ENCODE measurements around the gene STIP1. TPM values are rescaled to one million over a fixed set of nuclear protein-coding genes. Genes with fewer than 3 reads are reported as not detected.

STIP1 gene
- total RNA-seq, 1 experiment from 2014 or later: 336 TPM

- CTCF ChIA-PET: interaction anchor here (3.1 kb wide), 1 partner anchor 108 kb away, joined by 15 read pairs; no protein-coding TSS in a partner anchor
- POLR2A ChIA-PET: interaction anchor here (2.4 to 4.6 kb wide), 2 partner anchors 22 to 56 kb away, joined by 5 to 29 read pairs; no protein-coding TSS in a partner anchor
- ATAC-seq (peak; percentile 2; the same call in 1 of the 2 replicates), DNase-seq (ENCODE audit: low read depth, low spot score) (no peak)
- H3K4me2 ChIP-seq (ENCODE audit: low read length): peak overlapping the region; percentile 96
- peak overlapping the region; percentile 57 to 74 for H3K4me3 ChIP-seq (replicated peaks in 1 of 2; ENCODE audit: low read depth in 1 of 2, low read length in 2 of 2)
- peak overlapping the region; percentile 95 for H3K9ac ChIP-seq (ENCODE audit: low read length)
- TF ChIP-seq TCF7L2 (IDR thresholded peaks at IDR 0.05; ENCODE audit: borderline replicate concordance, extremely low read depth, insufficient read depth, insufficient read length): no peak
- TF ChIP-seq CTCF (IDR thresholded peaks at IDR 0.05 in 2 of 3, conservative IDR thresholded peaks at IDR 0.05 in 1 of 3; ENCODE audit: borderline replicate concordance in 1 of 3, insufficient read depth in 1 of 3, low read depth in 2 of 3, low read length in 2 of 3): no peak
- peak; percentile 78 for TF ChIP-seq ZFX (IDR thresholded peaks at IDR 0.05)
- TF ChIP-seq MAX (IDR thresholded peaks at IDR 0.05): no peak
- TF ChIP-seq ZBTB33 (IDR thresholded peaks at IDR 0.05; ENCODE audit: extremely low read depth, insufficient replicate concordance, low read length): no peak
- TF ChIP-seq POLR2A (IDR thresholded peaks at IDR 0.05; ENCODE audit: borderline replicate concordance, extremely low read depth, insufficient read depth, insufficient read length): peak; percentile 13
- TF ChIP-seq EGR1 (IDR thresholded peaks at IDR 0.05; ENCODE audit: low read depth): no peak
- TF ChIP-seq JUND (IDR thresholded peaks at IDR 0.05): no peak
- RAD21 ChIA-PET (ENCODE audit: low non-redundant PET in 1 of 2, low total read pairs in 2 of 2, uncharacterized antibody in 2 of 2, unreplicated experiment in 2 of 2): no interaction called here
- peak overlapping the region; percentile 94 for H3K27ac ChIP-seq (ENCODE audit: low read depth, low read length)
- no peak overlapping the region for H2AFZ ChIP-seq (ENCODE audit: low read depth, low read length, poor library complexity, severe bottlenecking)
- peaks cover 34 to 76% of the 10 kb centered on the region in 2 experiments for H3K4me1 ChIP-seq (ENCODE audit: control insufficient read depth in 1 of 2, insufficient read depth in 2 of 2, low read length in 2 of 2)
- H3K36me3 ChIP-seq (ENCODE audit: control insufficient read depth in 1 of 2, insufficient read depth in 2 of 2, low read length in 2 of 2): peaks cover 0 to 12% of the 10 kb centered on the region in 2 experiments; a peak in 1 of 4 replicates
- H3K9me2 ChIP-seq (ENCODE audit: insufficient read depth): no peaks in the 10 kb centered on the region
- no peaks in the 10 kb centered on the region for H4K20me1 ChIP-seq (ENCODE audit: insufficient read depth)
- H3K27me3 ChIP-seq (ENCODE audit: insufficient read depth, low read length): no peaks in the 10 kb centered on the region
- H3K9me3 ChIP-seq (ENCODE audit: control insufficient read depth in 1 of 2, insufficient read depth in 1 of 2, low read depth in 1 of 2, low read length in 2 of 2): no peaks in the 10 kb centered on the region
- no TSS peak for BruUV-seq (replicated peaks)
- peaks cover 50% of the 10 kb centered on the region for H3K79me2 ChIP-seq (ENCODE audit: insufficient read depth, low read length)
- intact Hi-C loops (cut with micrococcal nuclease): no loop called here
Observed at GRCh38 chr11:64247729-64248531, 62.0 kb downstream of the STIP1 start.

All from HCT116 (cell line).